ENCODE measurements around the gene MAD1L1.
A peak's percentile ranks its signal among the peaks of the same experiment; 100 is the strongest.

The MAD1L1 gene

DNA sequence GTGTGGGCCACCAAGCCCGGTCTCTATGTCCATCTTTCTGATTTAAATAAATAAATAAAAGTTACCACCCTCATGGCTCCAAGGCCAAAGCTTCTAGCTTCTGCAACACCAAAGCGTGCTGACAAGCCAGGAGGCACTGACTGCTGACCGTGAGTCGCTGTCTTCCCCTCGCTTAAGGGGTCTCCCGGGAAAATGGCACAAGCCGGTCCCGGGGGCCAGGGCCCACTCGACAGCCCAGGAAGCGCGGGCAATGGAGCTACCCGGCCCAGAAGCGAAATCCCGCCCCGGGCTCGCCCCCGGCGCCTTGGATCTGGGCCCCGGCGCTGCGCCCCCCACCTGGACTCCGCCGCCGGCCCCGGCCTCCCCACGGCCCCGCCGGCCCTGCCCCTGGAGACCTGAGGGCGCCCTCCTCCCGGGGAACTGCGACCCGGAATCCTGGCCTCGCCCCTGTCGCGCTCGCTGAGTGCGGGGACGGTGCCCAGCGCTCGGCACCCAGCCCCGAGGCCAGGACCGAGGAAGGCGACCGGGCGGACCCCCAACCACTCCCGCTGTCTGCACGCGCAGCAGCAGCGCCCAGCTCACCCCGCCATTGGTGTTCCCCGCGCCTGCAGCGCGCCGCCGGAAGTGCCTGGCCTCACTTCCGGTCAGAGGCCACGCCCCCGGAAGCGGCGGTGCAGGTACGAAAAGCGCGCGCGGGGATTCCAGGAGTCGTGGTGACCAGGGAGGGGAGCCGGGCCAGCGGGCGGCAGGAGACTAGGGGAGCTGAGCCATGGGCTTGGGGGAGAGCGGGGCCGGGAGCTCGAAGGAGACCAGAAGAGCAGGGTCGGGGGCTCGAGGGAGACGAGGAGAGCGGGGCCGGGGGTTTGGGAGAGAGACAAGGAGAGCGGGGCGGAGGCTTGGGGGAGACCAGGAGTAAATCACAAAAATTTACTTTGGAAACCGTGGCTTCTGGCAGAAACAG, 9.1 kb upstream of the MAD1L1 start, which contains the start of the genes MRM2 and NUDT1:
Gene MRM2 (minus strand): TSS at position 626 of the 961 bp plus-strand sequence. CDS start 36 bp downstream, at position 590.
Gene NUDT1 (plus strand): TSS at position 647 of the 961 bp plus-strand sequence. CDS start 2,349 bp downstream, outside the sequence.
- peak; percentile 74 for DNase-seq

DNA sequence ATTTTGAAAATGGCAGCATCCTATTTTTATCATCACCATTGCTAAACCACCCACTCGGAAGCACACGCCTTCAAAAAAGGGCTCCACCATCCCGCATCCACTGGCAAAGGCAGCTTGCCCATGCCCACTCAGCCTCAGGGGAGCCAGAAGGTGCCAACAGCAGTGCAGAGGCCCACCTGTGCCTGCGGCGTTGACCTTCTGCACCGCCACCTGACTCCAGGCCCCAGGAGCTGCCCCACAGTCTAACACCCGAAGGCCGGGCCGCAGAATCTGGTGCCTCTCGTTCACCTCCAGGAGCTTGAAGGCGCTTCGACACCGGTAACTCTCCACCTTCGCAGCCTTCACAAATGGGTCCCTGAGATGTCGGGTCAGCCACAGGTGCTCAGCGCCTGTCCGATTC, 6.5 kb upstream of the MAD1L1 start:
- DNase-seq = no peak

DNA sequence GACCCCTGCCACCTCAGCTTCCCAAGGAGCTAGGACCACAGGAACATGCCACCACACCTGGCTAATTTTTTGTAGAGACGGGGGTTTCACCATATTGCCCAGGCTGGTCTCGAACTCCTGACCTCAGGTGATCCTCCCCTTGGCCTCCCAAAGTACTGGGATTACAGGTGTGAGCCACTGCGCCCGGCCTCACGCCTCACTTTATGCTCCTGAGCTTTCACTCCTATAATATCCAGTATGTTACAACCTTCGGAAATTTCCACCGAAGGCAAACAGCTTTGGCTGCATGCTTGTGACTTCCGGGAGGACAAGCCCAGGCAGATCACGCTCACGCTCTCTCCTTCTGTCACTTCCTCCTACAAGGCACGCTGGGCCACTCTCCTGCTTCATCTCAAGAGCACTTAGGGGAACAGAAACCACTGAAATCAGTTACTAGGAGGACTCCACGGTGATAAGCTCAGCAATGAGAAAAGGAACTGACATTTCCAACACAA, 4.4 kb upstream of the MAD1L1 start:
- DNase-seq = no peak

DNA sequence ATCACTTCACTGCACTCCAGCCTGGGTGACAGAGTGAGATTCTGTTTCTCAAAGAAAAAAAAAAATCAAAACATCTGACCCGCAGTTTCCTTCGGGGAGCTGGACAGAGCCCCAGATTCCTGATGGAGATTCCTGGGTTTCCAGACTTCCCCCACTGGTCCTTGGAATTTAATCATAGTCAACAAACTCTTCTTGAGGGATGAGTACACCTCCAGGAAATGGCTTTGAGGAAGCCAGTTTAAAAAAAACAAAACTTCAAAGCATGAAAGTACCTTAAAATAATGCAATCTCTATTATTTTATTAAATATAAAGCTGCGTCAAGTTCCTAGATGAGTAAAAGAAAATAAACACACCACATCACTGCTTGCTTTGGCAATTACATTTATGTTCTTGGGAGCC, 1.2 kb upstream of the MAD1L1 start:
- DNase-seq = no peak

DNA sequence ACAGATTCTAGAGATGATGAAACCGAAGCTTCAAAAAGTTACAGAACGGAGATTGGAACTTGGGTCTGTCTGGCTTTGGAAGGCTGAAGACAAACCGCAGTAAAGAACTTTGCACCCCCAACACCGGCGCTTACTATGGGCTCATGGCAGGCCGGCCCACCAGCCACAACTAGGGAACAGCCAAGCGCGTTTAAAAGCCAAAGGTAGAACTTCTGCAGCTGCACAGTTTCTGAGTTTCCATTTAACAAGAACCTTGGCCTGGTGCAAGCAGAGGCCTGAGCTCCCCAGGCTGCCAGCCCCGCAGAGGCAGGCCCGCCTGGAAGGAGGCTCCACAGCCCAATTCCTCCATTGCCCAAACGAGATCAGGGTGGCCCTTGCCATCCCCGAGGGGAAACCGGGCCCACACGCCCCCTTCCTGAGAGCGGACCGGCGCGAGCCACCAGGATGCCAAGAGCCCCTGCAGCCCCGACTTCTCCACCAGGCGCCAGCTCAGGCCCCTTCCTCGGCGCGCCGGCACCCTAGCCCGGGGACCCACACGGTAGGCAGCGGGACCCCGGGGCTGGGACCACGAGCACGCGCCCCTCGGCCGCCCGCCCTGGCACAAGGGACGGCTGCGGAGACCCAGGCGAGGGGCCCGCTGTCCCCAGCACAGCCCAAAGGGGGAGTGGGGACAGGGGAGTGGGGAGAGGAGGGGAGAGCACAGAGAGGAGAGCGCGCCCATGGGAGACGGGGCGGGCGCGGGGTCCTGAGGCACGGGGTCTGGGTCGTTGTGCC, 566 bp downstream of the MAD1L1 start:
- no peak for DNase-seq

DNA sequence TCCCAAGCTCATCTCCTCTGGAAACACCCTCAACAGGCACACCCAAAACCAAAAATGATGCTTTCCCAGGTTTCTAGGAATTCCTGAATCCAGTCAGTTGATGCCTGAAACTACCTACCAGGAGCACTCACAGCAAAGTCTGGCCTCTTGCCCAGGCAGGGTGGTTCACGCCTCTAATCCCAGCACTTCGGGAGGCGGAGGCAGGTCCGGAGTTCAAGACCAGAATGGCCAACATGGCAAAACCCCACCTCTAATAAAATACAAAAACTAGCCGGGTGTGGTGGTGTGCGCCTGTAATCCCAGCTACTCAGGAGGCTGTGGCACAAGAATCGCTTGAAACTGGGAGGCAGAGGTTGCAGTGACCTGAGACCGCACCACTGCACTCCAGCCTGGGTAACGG, 1.9 kb downstream of the MAD1L1 start:
- DNase-seq = no peak

DNA sequence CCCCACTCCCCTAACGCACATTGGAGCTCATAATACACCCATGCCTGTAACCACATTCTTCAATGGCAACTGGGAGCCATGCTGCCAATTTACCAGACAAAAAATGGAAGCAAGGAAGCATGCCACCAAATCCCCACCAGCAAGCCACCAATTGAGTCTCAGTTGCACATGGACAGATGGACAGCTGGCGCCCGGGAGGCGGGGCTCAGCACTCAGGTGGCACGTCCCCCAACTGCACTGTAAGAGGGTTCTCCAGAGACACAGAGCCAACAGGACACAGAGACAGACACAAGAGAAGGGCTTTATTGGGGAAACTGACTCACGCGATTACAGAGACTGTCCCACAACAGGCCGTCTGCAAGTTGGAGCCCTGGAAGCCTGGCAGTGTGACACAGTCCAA, 2.5 kb downstream of the MAD1L1 start:
- no peak for DNase-seq

DNA sequence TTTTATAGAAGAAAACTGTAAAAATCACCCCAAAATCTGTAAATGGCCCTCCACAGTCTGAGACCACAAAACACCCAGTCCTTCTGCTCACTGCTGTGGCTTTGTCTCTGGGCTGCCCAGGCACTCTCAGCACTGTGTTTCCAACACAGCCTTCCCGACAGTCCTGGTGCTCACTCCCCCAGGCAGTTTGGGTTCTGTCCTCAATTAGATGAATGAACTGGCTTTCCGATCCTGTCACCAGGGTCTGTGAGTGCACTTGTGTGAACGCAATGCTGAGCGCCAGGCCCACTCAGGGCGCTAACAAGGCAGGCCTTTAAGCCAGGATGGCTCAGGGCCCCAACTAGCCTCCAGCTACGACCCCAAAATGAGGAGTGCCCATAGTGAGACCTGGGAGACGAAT, 3.3 kb downstream of the MAD1L1 start:
- no peak for DNase-seq

DNA sequence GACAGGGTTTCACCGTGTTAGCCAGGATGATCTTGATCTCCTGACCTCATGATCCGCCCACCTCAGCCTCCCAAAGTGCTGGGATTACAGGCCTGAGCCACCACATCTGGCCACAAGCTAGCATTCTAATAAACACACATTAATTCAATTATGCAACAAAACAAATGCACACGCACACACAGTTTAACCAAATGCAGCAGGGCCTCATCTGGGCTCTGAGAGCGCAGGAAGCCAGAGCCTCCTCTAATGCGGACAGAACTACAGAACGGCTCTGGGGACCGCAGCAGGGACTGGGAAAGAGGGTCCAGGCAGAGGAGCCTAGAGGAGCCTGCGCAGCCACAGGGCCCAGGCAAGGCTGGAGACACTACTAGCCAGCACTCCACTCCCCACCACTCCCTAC, 3.8 kb downstream of the MAD1L1 start:
- DNase-seq = no peak

DNA sequence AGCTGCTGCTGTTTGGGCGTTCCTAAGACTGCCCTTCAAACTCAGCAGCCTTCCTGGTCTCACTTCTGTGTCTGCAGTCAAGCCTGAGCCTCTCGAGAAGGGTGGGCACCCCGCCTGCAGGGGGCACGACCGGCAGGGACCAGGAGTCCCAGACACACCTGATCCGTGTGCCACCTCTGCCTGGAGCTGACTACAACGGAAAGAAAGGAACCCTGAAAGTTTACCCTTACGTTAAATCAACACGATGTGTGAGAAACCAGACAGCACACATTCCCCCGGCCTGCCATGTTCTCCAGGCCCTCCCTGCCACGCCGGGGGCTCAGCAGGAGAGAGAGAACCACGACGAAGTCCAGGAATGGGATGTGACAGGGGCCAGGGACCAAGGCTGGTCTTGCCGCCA, 5.0 kb downstream of the MAD1L1 start:
- no peak for DNase-seq

DNA sequence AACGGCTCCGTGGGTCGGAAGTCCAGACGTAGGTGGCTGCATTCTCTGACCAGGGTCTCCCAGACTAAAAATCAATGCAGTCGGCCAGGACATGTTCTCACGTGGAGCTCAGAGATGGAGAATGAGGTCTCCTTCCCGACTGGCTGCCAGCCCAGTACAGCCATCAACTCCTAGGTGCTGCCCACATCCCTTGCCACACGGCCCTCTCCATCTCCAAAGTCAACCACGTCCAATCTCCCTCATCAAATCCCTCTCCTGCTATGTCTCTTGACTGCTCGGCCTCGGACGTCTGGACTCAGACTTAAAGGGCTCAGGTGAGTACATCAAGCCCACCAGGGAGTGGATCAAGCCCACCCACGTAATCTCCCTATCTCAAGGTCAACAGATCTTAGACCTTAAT, 6.9 kb downstream of the MAD1L1 start:
- no peak for DNase-seq

DNA sequence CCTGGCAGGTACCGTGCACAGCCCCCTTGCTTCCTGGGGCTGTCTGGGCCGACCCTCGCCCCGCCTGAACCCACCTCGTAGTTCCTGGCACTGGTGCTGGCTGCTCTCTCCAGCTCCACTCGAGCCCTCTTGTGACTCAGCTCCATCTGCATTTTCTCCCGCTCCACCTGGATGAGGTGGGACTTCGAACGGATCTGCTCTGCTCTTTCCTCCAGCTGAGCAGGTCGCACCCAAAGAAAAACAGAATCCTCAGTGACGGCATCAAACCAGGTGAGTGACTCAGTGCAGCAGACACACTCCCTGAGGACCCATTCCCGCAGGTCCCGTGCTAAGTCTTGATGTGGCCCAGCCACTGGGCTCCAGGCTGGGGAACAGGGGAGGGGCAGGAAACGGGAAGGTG, 7.4 kb downstream of the MAD1L1 start:
- DNase-seq = no peak

DNA sequence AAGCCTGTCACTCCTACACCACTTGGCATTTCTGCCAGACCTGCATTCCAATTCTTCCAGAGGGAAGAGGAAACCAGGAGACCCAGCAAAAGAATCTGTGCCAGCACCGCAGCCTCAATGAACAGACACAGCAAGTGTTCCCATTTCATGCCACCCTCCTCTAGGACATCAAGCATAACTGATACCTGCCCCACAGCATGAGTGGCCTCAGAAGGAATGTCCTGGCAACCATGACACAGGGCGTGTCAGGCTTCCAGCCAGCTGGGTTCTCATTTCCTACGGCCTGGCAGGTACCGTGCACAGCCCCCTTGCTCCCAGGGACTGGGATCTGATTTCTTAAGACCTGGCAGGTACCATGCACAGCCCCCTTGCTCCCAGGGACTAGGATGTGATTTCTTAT, 7.8 kb downstream of the MAD1L1 start:
- peak; percentile 48 for DNase-seq

DNA sequence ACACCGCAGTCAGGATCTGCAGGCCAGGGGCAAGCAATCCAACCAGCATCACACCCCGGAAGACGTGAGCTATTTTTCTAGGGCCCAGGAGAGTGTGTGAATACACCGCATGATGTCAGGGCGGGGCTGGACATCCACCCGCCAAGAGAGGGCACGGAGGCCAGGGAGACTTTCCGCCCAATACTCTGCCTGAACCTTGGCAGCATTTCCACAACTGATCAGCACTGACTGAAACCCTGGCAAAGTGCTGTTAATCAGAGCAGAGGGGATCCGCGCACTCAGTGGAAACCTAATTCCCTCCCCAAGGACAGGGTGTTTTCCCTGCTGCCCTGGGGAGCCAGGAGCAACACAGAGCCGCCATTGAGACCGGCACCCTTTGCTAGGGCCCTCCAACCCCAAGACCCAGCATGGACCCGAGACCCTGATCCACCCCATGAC, 8.2 kb downstream of the MAD1L1 start:
- DNase-seq = no peak

DNA sequence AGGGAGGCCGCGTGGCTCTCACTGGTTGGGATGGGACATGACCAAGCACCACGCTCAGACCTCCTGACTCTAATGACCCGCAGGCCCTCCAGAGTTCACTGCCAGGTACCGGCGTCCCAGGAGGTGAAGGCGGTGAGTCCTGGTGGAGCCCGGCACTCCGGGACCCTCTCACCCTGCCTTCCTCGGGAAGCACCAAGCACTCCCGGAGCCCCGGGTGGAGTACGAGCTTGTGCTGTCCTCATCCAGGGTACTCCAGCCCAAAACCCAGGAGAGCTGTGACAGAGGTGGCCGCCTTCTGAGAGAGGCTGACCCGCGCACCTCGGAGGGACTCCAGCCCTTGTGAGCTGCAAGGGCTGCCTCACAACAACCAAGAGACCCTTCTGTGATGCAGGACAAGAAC, 9.4 kb downstream of the MAD1L1 start:
- no peak for DNase-seq

DNA sequence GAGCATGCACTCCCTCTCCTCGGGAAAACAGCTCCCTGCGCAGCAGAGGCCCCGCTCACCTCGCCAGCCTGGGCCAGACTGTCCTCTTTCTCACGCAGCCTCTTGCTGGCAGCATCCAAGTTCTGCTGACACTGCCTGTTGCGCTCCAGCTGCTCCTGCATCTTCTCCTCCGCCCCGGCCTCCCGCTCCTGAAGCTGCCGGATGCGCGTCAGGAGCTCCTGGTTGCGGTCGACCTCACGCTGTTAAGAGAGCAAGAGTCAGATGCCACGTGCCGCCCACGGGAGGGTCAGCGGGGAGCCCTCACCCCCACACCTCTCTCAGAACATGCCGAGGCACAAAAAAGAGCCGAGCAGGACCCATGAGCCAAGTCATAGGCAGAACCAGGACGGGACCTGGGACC, 10.2 kb downstream of the MAD1L1 start:
- no peak for DNase-seq

DNA sequence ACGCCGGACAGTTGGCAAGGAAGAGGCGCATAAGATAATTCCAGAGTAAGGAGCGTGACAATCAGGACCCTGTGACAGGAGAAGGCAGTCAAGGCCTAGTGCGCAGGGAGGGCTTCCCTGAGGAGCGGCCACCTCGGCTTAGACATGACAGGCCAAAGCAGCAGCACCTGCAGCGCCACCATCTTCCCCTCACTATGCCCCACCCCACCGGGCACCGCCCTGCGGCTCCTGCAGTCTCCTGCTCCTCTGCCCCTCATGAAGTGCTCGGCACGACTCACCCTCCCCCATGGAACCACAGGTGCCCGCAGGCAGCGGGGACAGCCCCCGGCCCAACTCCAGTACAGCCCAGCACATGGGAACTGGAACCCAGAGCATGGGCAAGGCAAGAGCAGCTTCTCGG, 11.8 kb downstream of the MAD1L1 start:
- DNase-seq = no peak

DNA sequence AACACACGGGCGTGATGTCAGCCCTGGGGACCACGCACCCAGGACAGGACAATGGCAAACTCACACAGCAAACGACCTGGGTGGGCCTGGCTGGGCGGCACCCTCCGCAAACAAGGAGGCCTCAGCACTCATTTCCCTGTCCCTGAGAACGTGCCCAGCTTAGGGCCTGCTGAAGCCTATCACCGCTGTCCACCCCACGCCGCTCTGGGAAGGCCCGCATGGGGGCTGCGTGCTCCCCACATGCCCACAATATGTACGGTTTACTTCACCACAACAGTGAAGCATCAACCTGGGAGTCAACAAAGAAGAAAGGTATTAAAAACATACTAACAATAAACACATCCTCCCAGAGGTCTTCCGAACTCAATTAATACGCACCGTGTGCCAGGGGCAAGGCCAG, 12.2 kb downstream of the MAD1L1 start:
- no peak for DNase-seq

DNA sequence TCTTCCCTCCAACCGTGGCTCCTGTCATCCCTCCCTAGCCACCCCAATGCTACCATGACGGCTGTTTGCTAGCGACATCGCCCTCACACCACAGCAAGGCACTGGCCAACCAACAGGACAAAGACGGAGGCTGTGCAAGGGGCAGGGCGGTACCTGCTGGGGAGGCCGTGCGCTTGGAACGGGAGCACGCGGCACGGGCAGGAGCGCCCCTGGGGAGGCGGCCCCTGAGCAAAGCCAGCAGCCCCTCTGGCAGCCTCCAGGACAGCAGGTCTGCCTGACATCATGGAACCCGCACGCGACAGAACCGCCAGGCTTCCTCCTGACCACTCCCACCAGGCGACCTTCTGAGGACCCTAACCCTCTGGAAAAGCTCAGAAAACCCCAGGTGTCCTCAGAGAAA, 12.7 kb downstream of the MAD1L1 start:
- no peak for DNase-seq

DNA sequence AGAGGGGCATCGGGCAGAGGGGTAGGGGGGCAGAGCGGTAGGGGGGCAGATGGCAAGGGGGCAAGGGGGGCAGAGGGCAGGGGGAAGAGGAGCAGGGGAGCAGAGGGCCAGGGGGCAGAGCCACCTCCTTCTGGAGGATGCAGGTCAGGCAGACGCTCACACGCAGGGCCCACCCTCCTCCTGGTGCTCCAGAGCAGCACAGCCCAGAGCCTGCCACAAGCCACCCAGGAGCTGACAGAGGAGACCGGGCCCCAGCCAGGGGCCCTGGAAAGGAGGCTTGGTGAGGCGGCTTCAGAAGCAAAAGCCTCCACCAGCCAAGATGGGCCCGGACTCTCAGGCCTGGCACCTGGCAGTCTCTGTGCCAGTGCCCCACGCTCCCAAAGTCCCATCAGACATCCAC, 13.1 kb downstream of the MAD1L1 start:
- no peak for DNase-seq

DNA sequence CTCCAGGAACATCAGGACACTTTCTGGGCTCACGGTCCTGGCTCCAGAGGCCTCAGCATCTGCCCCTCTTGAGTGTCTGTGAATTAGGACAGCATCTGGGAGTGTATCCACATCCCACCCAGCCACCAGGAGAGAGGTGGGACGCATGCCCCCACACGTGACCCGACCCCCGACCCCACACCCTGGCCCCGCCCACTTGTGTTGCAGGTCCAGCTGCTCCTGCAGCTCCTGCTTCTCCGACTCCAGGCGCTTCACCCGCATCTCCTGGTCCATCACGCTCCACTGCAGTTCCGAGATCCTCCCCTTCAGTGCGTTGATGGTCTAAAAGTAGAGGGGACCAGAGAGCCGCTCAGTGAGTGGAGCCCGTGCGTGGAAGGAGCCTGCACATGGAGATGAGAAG, 13.6 kb downstream of the MAD1L1 start:
- no peak for DNase-seq

DNA sequence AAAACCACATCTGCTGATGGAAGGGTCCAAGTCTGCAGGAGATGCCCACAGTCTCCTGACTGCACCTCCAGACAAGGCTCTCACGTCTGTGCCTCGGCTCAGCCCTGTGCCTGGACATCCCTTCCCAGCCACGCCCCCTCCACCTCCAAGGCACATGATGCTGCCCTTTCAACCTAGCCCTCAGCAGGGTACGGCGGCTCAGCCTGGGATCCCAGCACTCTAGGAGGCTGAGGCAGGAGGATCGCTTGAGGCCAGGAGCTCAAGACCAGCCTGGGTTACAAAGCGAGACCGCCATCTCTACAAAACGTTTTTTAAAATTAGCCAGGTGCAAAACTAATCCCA, 14.3 kb downstream of the MAD1L1 start:
- DNase-seq = no peak

DNA sequence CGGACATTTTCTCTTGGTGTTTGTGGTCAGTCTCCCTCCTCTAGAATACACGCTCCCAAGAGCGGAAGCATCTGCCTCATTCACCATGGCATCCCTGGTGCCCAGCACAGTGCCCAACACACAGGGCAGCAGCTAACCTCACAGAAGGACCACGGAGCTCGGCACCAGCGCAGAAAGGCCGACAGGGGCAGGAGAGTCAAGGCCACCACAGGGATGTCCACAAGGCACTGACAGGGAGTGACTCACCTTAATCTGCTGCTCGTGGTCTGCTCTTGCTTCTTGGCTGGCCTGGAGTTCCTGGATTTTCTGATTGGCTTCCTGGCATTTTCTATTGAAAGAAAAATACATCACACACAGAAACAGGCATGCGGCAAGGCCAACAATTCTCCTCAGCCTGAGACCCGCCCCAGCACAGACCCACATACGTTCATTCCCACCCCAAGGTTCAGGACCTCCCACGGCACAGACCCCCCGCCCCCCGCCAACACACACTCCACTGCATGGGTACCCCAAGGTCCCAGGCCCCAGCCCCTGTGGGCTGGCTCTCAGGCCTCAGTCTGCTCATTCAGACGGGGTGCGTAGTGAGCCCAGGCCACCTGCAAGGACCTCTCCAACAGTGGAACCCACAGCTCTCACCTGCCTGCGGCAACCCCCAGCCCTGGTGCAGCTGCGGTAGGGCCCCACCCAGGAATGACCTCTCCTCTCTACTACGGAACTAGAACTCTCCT, 14.9 kb downstream of the MAD1L1 start:
- DNase-seq = no peak
